ENCODE data around the gene EXOC3L1.

DNA sequence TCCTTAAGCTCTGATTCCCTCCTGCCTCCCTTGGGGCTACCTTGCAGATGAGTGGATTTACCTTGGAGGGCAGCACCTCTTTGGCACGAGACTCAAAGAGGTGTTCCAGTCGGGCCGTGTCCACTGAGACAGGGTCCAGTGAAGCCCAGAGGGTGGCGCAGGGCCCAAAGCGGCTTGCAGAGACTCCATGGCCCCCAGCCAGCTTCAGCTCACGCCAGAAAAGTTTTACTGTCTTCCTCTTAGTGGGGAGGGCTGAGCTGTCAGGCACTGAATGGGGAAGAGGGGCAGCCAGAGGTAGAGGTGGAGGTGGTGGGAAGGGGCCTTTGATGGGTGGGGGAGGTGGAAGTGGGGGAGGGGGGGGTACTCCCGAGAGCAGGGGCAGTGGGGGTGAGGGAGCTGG, 43.7 kb upstream of the EXOC3L1 start:
- TF ChIP-seq, protein P1, sequence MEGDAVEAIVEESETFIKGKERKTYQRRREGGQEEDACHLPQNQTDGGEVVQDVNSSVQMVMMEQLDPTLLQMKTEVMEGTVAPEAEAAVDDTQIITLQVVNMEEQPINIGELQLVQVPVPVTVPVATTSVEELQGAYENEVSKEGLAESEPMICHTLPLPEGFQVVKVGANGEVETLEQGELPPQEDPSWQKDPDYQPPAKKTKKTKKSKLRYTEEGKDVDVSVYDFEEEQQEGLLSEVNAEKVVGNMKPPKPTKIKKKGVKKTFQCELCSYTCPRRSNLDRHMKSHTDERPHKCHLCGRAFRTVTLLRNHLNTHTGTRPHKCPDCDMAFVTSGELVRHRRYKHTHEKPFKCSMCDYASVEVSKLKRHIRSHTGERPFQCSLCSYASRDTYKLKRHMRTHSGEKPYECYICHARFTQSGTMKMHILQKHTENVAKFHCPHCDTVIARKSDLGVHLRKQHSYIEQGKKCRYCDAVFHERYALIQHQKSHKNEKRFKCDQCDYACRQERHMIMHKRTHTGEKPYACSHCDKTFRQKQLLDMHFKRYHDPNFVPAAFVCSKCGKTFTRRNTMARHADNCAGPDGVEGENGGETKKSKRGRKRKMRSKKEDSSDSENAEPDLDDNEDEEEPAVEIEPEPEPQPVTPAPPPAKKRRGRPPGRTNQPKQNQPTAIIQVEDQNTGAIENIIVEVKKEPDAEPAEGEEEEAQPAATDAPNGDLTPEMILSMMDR (IDR thresholded peaks at IDR 0.05), result no peak
- no peak for TF ChIP-seq SP1 (CRISPR knock-in tag; conservative IDR thresholded peaks at IDR 0.05)
- TF ChIP-seq, protein P2, sequence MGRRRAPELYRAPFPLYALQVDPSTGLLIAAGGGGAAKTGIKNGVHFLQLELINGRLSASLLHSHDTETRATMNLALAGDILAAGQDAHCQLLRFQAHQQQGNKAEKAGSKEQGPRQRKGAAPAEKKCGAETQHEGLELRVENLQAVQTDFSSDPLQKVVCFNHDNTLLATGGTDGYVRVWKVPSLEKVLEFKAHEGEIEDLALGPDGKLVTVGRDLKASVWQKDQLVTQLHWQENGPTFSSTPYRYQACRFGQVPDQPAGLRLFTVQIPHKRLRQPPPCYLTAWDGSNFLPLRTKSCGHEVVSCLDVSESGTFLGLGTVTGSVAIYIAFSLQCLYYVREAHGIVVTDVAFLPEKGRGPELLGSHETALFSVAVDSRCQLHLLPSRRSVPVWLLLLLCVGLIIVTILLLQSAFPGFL (CRISPR knock-in tag; IDR thresholded peaks at IDR 0.05; ENCODE audit: borderline replicate concordance), result no peak
